H1 (cell line): ENCODE data around the gene FHAD1. TPM values are rescaled to one million over a fixed set of nuclear protein-coding genes. Genes with fewer than 3 reads are reported as not detected.

Source experiments
- ASH2L ChIP-seq: fragments of 200-600, 300-600 bp; sonication (generic); IDR thresholded peaks from one replicate; pipeline ENCODE4 v1.7.1; 2017; ENCODE audit warnings: low read length
- HDAC2 ChIP-seq, 2 experiments: fragments of 300-600 bp in 1 of 2; sonication (generic) in 1 of 2; IDR thresholded peaks; 2 replicates each; pipeline ENCODE4 v1.6.1; 2011 to 2012; ENCODE audit warnings: low read depth in 2 of 2, low read length in 2 of 2, mild to moderate bottlenecking in 2 of 2, moderate library complexity in 2 of 2, borderline replicate concordance in 1 of 2, inconsistent platforms in 1 of 2
- polyA plus RNA-seq, 7 experiments: library from polyadenylated mRNA; depleted of rRNA in 3 of 7; stranded (reverse) in 5 of 7; unstranded in 2 of 7; fragments of >200 nt in 5 of 7; fragments of 200-250 nt in 2 of 7; gene quantifications; 1 replicate in 5 of 7; 2 replicates in 1 of 7; 4 replicates in 1 of 7; pipeline versions ENCODE4 v1.2.1 to v1.2.3, GENCODE V29; 2011 to 2013; ENCODE audit warnings: missing spikeins in 2 of 7, mixed read lengths in 2 of 7
- total RNA-seq: library from RNA; stranded (reverse); fragmentation: NEBNext Ultra II Directional; extraction: Animal tissue kit (Norgen Biotek cat#: 25700); gene quantifications from 2 replicates; pipeline ENCODE4 v1.2.1, GENCODE V29; 2021
- TF ChIP-seq, protein P1 (sequence below): fragments of 300-600 bp; sonication (generic); IDR thresholded peaks from 2 replicates; pipeline ENCODE4 v1.7.1; 2012; ENCODE audit warnings: low read length, moderate library complexity, mild to moderate bottlenecking, inconsistent platforms; ENCODE audit not compliant: insufficient replicate concordance

Gene FHAD1
- total and polyA plus RNA-seq, 2 of the 8 experiments (the other 6 are each of a cell fraction or from before 2014, with no cell fraction given) = 0.39 to 0.69 TPM

DNA sequence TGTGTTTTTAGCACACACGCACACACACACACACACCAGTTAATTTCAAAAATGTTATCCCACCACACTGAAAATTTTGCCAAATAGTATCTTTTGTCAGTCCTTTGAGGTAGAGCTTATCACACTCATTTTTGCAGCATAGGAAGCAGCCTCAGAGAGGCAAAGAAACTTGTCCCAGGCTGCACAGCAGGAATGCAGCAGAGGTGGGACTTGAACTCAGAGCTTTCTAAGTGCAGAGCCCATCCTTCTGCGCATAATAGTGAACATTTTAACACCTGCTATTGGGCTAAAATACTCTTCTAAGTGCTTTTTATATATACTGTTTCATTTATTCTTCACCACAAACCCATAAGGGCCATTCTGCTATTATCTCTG lies 15.0 kb downstream of the FHAD1 start (continued):
- TF ChIP-seq, protein P1, sequence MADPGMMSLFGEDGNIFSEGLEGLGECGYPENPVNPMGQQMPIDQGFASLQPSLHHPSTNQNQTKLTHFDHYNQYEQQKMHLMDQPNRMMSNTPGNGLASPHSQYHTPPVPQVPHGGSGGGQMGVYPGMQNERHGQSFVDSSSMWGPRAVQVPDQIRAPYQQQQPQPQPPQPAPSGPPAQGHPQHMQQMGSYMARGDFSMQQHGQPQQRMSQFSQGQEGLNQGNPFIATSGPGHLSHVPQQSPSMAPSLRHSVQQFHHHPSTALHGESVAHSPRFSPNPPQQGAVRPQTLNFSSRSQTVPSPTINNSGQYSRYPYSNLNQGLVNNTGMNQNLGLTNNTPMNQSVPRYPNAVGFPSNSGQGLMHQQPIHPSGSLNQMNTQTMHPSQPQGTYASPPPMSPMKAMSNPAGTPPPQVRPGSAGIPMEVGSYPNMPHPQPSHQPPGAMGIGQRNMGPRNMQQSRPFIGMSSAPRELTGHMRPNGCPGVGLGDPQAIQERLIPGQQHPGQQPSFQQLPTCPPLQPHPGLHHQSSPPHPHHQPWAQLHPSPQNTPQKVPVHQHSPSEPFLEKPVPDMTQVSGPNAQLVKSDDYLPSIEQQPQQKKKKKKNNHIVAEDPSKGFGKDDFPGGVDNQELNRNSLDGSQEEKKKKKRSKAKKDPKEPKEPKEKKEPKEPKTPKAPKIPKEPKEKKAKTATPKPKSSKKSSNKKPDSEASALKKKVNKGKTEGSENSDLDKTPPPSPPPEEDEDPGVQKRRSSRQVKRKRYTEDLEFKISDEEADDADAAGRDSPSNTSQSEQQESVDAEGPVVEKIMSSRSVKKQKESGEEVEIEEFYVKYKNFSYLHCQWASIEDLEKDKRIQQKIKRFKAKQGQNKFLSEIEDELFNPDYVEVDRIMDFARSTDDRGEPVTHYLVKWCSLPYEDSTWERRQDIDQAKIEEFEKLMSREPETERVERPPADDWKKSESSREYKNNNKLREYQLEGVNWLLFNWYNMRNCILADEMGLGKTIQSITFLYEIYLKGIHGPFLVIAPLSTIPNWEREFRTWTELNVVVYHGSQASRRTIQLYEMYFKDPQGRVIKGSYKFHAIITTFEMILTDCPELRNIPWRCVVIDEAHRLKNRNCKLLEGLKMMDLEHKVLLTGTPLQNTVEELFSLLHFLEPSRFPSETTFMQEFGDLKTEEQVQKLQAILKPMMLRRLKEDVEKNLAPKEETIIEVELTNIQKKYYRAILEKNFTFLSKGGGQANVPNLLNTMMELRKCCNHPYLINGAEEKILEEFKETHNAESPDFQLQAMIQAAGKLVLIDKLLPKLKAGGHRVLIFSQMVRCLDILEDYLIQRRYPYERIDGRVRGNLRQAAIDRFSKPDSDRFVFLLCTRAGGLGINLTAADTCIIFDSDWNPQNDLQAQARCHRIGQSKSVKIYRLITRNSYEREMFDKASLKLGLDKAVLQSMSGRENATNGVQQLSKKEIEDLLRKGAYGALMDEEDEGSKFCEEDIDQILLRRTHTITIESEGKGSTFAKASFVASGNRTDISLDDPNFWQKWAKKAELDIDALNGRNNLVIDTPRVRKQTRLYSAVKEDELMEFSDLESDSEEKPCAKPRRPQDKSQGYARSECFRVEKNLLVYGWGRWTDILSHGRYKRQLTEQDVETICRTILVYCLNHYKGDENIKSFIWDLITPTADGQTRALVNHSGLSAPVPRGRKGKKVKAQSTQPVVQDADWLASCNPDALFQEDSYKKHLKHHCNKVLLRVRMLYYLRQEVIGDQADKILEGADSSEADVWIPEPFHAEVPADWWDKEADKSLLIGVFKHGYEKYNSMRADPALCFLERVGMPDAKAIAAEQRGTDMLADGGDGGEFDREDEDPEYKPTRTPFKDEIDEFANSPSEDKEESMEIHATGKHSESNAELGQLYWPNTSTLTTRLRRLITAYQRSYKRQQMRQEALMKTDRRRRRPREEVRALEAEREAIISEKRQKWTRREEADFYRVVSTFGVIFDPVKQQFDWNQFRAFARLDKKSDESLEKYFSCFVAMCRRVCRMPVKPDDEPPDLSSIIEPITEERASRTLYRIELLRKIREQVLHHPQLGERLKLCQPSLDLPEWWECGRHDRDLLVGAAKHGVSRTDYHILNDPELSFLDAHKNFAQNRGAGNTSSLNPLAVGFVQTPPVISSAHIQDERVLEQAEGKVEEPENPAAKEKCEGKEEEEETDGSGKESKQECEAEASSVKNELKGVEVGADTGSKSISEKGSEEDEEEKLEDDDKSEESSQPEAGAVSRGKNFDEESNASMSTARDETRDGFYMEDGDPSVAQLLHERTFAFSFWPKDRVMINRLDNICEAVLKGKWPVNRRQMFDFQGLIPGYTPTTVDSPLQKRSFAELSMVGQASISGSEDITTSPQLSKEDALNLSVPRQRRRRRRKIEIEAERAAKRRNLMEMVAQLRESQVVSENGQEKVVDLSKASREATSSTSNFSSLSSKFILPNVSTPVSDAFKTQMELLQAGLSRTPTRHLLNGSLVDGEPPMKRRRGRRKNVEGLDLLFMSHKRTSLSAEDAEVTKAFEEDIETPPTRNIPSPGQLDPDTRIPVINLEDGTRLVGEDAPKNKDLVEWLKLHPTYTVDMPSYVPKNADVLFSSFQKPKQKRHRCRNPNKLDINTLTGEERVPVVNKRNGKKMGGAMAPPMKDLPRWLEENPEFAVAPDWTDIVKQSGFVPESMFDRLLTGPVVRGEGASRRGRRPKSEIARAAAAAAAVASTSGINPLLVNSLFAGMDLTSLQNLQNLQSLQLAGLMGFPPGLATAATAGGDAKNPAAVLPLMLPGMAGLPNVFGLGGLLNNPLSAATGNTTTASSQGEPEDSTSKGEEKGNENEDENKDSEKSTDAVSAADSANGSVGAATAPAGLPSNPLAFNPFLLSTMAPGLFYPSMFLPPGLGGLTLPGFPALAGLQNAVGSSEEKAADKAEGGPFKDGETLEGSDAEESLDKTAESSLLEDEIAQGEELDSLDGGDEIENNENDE = no peak
- TF ChIP-seq HDAC2 (IDR thresholded peaks at IDR 0.05; ENCODE audit: borderline replicate concordance in 1 of 2, low read depth in 2 of 2, low read length in 2 of 2) = no peak
- no peak for TF ChIP-seq ASH2L
